Stimulated activated CD8-positive, alpha-beta memory T cell treated with anti-CD3 and anti-CD28 coated beads, Interleukin-12 subunit alpha, Interleukin-12 subunit beta, amount 100 ng/mL, for 4 hours (primary cell): Measurements from ENCODE around the gene FXN.

Source experiments
- DNase-seq: peaks from one replicate; pipeline ENCODE4 v3.0.0-alpha.2; 2020; ENCODE audit warnings: low read depth

Gene FXN

GRCh38 chr9:69141851-69142250 is 106.3 kb downstream of the FXN start:
- no peak for DNase-seq

GRCh38 chr9:69143291-69143690 is 107.7 kb downstream of the FXN start:
- DNase-seq = no peak

- no peak for DNase-seq
Measured at GRCh38 chr9:69145144-69145715, 109.7 kb downstream of the FXN start.

- no peak for DNase-seq
Measured at GRCh38 chr9:69147041-69147834, 111.7 kb downstream of the FXN start.

- DNase-seq = no peak
Measured at GRCh38 chr9:69149321-69149807, 113.8 kb downstream of the FXN start.
